ENCODE data around the gene TNKS1BP1.
A peak's percentile ranks its signal among the peaks of the same experiment; 100 is the strongest.

- TF ChIP-seq, protein P1, sequence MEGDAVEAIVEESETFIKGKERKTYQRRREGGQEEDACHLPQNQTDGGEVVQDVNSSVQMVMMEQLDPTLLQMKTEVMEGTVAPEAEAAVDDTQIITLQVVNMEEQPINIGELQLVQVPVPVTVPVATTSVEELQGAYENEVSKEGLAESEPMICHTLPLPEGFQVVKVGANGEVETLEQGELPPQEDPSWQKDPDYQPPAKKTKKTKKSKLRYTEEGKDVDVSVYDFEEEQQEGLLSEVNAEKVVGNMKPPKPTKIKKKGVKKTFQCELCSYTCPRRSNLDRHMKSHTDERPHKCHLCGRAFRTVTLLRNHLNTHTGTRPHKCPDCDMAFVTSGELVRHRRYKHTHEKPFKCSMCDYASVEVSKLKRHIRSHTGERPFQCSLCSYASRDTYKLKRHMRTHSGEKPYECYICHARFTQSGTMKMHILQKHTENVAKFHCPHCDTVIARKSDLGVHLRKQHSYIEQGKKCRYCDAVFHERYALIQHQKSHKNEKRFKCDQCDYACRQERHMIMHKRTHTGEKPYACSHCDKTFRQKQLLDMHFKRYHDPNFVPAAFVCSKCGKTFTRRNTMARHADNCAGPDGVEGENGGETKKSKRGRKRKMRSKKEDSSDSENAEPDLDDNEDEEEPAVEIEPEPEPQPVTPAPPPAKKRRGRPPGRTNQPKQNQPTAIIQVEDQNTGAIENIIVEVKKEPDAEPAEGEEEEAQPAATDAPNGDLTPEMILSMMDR (IDR thresholded peaks at IDR 0.05) = peak in 1 of 3 experiments; percentile 2
- TF ChIP-seq POLR2A (IDR thresholded peaks at IDR 0.05; ENCODE audit: low read depth) (peak; percentile 16), POLR2AphosphoS5 (IDR thresholded peaks at IDR 0.05) (peak; percentile 75 to 86)
Observed at GRCh38 chr11:57322256-57323166, 2.2 kb downstream of the TNKS1BP1 start.
